Esophagus muscularis mucosa (tissue), 3 donors: ENCODE results near the gene MAP4K5.

ENCODE experiments used
- CTCF ChIP-seq, 3 experiments: fragments of 200-600 bp in 2 of 3; fragments of 450-650 bp in 1 of 3; sonication (generic) in 2 of 3; IDR thresholded peaks; one replicate each; pipeline ENCODE4 v1.5.1; 2017 to 2019; ENCODE audit warnings: antibody characterized with exemption in 3 of 3, mild to moderate bottlenecking in 2 of 3, moderate library complexity in 1 of 3
- POLR2A ChIP-seq: fragments of 450-650 bp; IDR thresholded peaks from one replicate; pipeline ENCODE4 v1.6.1; 2017; ENCODE audit warnings: antibody characterized with exemption, moderate library complexity, mild to moderate bottlenecking, low read depth
- POLR2AphosphoS5 ChIP-seq, 2 donors: sonication (generic); formaldehyde crosslinking; IDR thresholded peaks; one replicate each; pipeline ENCODE4 v1.6.1; 2017; ENCODE audit warnings: antibody characterized with exemption in 2 of 2

- TF ChIP-seq POLR2A (no peak), CTCF (IDR thresholded peaks at IDR 0.05) (no peak), POLR2AphosphoS5 (IDR thresholded peaks at IDR 0.05) (no peak)
These were observed 19.5 kb upstream of the MAP4K5 start for GRCh38 chr14:50551877-50552276.
